Left cardiac atrium (tissue), 4 donors: ENCODE results near the gene CEP72. TPM values are rescaled to one million over a fixed set of nuclear protein-coding genes. Genes with fewer than 3 reads are reported as not detected.
"Not testable (repeated sequence)": the region's sequence is repeated elsewhere in the genome, so short reads cannot be mapped to it uniquely, and the experiment has no call there.

ENCODE experiments used
- ATAC-seq, 2 donors: fragments of 200-7000 bp; cut with Tn5 transposase; one replicate each; pipeline ENCODE4 v1.9.1; 2020; ENCODE audit warnings: mild to moderate bottlenecking in 2 of 2, moderate library complexity in 2 of 2
- DNase-seq: peaks from one replicate; pipeline ENCODE4 v3.0.0-alpha.2; 2020
- intact Hi-C, 2 donors: fragments of 100-400 bp; cut with DNase I; formaldehyde crosslinking; loops; one replicate each; pipeline versions ENCODE4 v1.14.1 to v1.15.1; 2022 to 2023
- long read RNA-seq: library from polyadenylated mRNA; unstranded; transcript quantifications from one replicate; pipeline ENCODE4 v2.0.0, GENCODE V29; 2021
- total RNA-seq, 2 donors: library from RNA; stranded (reverse); fragmentation: NEBNext Ultra II Directional; extraction: Animal tissue kit (Norgen Biotek cat#: 25700); gene quantifications; one replicate each; pipeline ENCODE4 v1.2.1, GENCODE V29; 2021
- donor health status: DM: no; HTN: yes; CAD: no.
- donor health status: DM: no; HTN: yes; CAD: no; lungs with severe emphysema.
- donor health status: DM: yes; HTN: yes; CAD: no.
- donor health status: Dilated cardiomyopathy.

CEP72 gene
- total RNA-seq: 1 to 10 TPM; 1.4 to 2.5 TPM
- long read RNA-seq, partial matches to known transcripts: 0 of 1 reads
- long read RNA-seq, other reads (novel, unspliced or antisense): 1 of 1 reads

- intact Hi-C loops: loop anchor here in 1 of 2 donors (10.0 kb wide), 1 partner anchor 157 kb away; no protein-coding TSS in a partner anchor
- peak; percentile 92 for DNase-seq
- ATAC-seq: peak; percentile 98 to 99
These were observed at the start of gene CEP72 for GRCh38 chr5:611731-612486. Gene CEP72 (plus strand): TSS chr5:612340. CDS start chr5:612362, 22 bp downstream.

- DNase-seq (no peak), ATAC-seq (no peak)
- intact Hi-C loops: no loop called here
These were observed 46.2 kb upstream of the CEP72 start for GRCh38 chr5:565782-566440.

GRCh38 chr5:566636-567309 lies 45.4 kb upstream of the CEP72 start:
- ATAC-seq (no peak), DNase-seq (no peak)
- intact Hi-C loops: no loop called here

- intact Hi-C loops: no loop called here
- ATAC-seq: no peak
- DNase-seq: no peak
These were observed 44.5 kb upstream of the CEP72 start for GRCh38 chr5:567664-568060.

GRCh38 chr5:568061-568781 lies 43.9 kb upstream of the CEP72 start:
- ATAC-seq (no peak), DNase-seq (no peak)
- intact Hi-C loops: no loop called here

- intact Hi-C loops: no loop called here
- no peak for DNase-seq
- no peak for ATAC-seq
These were observed 43.3 kb upstream of the CEP72 start for GRCh38 chr5:568809-569208.

- no peak for DNase-seq
These were observed 42.7 kb upstream of the CEP72 start for GRCh38 chr5:569358-569867.

GRCh38 chr5:569868-570361 lies 42.2 kb upstream of the CEP72 start:
- ATAC-seq: no peak

More at GRCh38 chr5:569358-569867, 42.7 kb upstream of the CEP72 start:
- no peak for ATAC-seq
- intact Hi-C loops: no loop called here

GRCh38 chr5:570446-570845 lies 41.7 kb upstream of the CEP72 start:
- no peak for ATAC-seq
- intact Hi-C loops: no loop called here
- no peak for DNase-seq

More at GRCh38 chr5:569868-570361, 42.2 kb upstream of the CEP72 start:
- intact Hi-C loops: no loop called here
- no peak for DNase-seq

GRCh38 chr5:570886-571285 lies 41.3 kb upstream of the CEP72 start:
- DNase-seq (no peak), ATAC-seq (peak in 1 of 2 donors; percentile 15)
- intact Hi-C loops: no loop called here

GRCh38 chr5:571791-572190 lies 40.3 kb upstream of the CEP72 start:
- intact Hi-C loops: no loop called here
- DNase-seq: no peak

GRCh38 chr5:572398-573019 lies 39.6 kb upstream of the CEP72 start:
- ATAC-seq: no peak
- intact Hi-C loops: no loop called here
- no peak for DNase-seq

More at GRCh38 chr5:571791-572190, 40.3 kb upstream of the CEP72 start:
- no peak for ATAC-seq

GRCh38 chr5:573206-573605 lies 38.9 kb upstream of the CEP72 start:
- intact Hi-C loops: no loop called here
- ATAC-seq (no peak), DNase-seq (no peak)

- intact Hi-C loops: no loop called here
These were observed 38.2 kb upstream of the CEP72 start for GRCh38 chr5:573976-574375.

GRCh38 chr5:574906-575305 lies 37.2 kb upstream of the CEP72 start:
- intact Hi-C loops: no loop called here
- DNase-seq (no peak), ATAC-seq (no peak)

More at GRCh38 chr5:573976-574375, 38.2 kb upstream of the CEP72 start:
- ATAC-seq (no peak), DNase-seq (no peak)

- no peak for ATAC-seq
- no peak for DNase-seq
- intact Hi-C loops: no loop called here
These were observed 36.5 kb upstream of the CEP72 start for GRCh38 chr5:575636-576035.

GRCh38 chr5:577214-577613 lies 34.9 kb upstream of the CEP72 start:
- DNase-seq, intact Hi-C loops, ATAC-seq: not testable (repeated sequence)

- DNase-seq (no peak), ATAC-seq (no peak)
- intact Hi-C loops: no loop called here
These were observed 34.3 kb upstream of the CEP72 start for GRCh38 chr5:577800-578199.
